ENCODE results near the gene GRAMD1B.
"Not testable (repeated sequence)": the region's sequence is repeated elsewhere in the genome, so short reads cannot be mapped to it uniquely, and the experiment has no call there.

The GRAMD1B gene

GRCh38 chr11:123509737-123510578 lies 79.9 kb downstream of the GRAMD1B start:
- DNase-seq (ENCODE audit: low spot score): no peak

- no peak for DNase-seq (ENCODE audit: low spot score)
Measured at GRCh38 chr11:123510579-123510905, 80.5 kb downstream of the GRAMD1B start.

DNA sequence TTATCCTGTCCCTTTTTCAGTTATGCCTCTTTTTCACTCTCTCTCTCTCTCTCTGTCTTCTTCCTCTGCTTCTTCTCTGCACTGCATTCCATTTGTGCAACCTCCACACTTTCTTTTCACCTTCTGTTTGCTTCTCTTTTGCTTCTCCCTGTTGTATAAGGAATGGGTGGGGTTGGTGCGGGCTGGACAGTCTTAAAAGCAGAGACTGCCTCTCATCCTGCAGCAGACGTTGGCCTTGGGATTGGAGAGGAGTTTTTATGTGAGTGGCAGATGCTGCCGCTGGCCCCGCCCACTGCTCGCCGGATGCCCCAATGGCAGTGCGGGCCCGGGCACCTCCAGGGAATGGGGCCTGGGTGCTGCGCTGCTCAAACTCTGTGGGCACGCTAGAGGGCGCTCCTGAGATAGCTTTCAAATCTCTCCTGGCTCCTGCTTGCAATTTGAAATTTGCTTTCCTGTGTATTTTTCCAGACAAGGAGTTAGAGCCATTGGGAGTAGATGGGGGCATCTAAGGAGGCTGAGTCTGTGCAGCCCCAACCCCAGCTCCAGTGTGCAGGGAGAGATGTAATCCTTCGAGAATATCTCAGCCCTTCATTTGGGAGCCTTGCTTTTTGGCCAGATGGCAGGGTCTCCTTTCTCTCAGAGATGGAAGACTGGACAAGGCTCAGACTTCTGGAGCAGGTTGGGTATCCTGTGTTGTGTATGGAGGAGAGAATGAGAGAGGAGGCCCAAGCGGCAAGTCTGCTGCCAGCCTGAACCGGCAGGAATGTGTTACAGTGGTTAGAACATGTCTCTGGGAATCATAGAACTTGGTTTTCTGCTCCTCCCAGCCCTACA lies 81.2 kb downstream of the GRAMD1B start:
- DNase-seq (ENCODE audit: low spot score): peak; percentile 90

GRCh38 chr11:123513309-123513708 lies 83.2 kb downstream of the GRAMD1B start:
- not testable (repeated sequence) for DNase-seq (ENCODE audit: low spot score)

DNA sequence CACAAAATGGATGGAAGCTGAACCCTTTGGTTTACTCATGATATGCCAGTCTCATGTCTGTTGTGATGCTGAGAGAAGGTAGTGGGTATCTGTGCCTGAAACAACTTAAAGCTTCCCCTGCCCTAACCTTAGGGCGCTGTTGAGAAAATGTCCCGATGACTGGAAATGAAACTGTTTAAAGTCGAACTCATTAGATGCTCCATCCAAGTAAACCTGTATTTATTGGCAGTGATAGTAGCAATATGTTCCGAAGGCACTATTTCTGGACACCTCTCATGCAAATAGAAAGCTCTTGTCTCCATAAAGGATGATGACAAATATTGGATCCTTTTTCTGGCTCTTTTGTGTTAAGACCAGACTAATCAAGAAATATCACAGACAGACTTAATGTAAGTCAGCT lies 86.2 kb downstream of the GRAMD1B start:
- DNase-seq (ENCODE audit: low spot score): no peak

GRCh38 chr11:123517559-123518364 lies 87.7 kb downstream of the GRAMD1B start:
- no peak for DNase-seq (ENCODE audit: low spot score)

GRCh38 chr11:123518496-123519054 lies 88.5 kb downstream of the GRAMD1B start:
- DNase-seq (ENCODE audit: low spot score): no peak

DNA sequence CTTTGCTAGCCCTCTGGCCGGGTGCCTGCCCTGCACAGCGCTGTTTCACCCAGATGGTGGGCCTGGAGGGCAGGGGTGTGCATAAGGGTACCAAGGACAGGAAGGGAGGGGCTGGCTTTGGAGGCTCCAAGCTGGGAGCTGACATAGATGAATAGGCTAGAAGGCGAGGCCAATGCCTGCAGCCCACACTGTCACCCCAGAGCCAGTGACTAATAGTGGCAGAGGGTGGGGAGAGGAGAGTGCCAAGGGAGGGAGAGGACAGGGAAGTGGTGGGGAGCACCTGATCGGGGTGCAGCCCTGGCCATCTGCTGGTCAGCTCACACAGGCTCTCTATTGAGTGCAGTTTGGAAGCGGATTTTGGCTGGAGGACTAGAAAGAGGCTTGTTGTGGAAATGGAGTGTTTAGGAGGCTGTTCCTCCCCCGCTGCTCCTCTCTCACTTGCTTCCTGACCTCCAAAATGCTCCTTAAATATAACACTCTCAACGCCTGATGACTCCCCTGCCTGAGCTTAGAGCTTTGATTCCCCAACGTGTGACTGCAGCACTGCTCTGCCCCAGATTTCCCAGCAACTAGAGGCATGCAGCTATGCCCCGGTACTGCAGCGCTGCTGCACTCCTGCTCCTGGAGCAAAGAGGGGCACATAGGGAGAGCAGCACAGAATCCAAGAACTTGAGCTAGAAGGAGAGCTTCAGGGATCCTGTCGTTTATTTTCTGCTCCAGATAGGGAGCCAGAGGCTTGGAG lies 89.2 kb downstream of the GRAMD1B start:
- DNase-seq (ENCODE audit: low spot score): no peak

DNA sequence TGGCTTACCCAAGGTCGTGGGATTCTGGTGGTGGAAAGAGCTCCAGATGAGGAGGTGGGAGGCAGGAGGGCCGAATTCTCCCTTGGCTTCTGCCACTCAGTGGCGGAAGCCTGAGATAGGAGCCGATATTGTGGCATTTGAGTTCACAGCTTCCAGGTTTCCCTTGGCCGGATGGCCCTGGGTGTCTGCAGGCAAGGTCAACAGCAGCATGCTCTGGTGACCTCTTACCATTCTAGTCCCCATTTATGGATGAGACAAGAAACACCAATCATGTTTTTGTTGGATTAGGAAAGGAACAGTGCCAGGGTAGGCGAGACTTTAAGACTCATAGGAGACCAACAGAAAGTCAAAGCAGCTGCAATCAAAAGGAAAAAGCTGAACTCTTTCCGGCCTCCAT lies 89.7 kb downstream of the GRAMD1B start:
- no peak for DNase-seq (ENCODE audit: low spot score)

DNA sequence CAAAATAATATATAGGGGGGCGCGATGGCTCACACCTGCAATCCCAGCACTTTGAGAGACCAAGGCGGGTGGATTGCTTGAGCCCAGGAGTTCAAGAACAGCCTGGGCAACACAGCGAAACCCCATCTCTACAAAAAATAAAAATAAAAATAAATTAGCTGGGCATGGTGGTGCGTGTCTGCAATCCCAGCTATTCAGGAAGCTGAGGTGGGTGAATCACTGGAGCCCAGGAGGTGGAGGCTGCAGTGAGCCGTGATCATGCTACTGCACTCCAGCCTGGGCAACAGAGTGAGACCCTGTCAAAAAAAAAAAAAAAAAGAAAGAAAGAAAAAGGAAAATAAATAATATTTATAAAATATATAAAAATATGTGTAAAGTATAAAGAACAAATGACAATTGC lies 90.4 kb downstream of the GRAMD1B start:
- DNase-seq (ENCODE audit: low spot score): not testable (repeated sequence)

DNA sequence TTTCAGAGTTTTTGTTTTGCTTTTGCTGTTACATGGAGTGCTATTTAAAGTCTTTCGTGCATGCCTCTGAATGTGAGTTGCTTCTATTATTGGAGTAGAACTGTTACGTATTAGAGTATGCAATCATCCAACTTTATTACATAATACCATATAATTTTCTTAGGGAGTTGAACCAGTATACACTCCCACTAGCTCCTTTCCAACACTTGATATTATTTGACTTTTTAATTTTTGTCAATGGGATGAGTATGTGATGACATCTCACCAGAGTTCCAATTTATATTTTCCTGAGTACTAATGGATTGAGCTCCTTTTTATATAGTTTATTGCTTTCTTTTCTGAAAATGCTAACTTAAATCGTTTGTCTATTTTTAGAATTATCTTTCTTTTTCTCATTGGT lies 90.9 kb downstream of the GRAMD1B start:
- no peak for DNase-seq (ENCODE audit: low spot score)

- no peak for DNase-seq (ENCODE audit: low spot score)
Measured at GRCh38 chr11:123521930-123522329, 91.9 kb downstream of the GRAMD1B start.

DNA sequence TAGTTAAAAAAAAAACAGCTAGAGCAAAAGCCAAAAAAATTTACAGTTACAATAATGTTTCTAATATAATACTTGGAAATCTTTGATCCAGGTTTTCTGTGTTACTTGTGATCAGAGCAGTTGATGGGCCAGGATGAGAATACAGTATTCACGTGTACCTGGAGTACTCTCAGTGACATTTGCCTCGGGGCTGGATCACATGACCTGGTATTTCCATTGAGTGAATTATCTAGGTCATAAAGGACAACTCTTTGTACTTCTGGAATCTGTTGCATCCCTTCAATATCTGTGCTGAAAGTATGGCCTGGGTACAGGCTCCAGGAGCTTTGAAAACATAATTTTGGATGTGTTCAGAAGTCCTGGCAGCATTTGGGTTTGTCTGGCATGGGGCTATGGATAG lies 93.5 kb downstream of the GRAMD1B start:
- DNase-seq (ENCODE audit: low spot score): no peak

DNA sequence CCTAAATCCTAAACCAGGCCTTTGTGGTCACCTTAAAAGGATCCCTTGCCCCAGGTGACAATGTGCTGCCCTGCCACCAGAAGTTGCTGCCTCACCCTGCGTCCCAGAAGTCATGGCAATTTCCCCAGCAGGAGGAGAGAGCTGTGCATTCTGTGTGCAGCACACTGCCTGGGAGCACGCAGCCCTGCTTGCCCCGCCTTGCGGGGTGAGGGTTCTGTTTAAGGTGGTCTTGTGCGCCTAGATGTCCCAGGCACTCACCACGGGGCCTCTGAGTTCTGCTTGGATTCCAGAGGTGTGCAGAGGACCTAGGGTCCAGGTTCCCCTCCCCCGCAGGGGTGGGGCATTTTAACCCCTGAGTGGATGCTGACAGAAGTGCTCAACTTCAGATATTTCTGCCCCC lies 95.0 kb downstream of the GRAMD1B start:
- DNase-seq (ENCODE audit: low spot score): no peak

DNA sequence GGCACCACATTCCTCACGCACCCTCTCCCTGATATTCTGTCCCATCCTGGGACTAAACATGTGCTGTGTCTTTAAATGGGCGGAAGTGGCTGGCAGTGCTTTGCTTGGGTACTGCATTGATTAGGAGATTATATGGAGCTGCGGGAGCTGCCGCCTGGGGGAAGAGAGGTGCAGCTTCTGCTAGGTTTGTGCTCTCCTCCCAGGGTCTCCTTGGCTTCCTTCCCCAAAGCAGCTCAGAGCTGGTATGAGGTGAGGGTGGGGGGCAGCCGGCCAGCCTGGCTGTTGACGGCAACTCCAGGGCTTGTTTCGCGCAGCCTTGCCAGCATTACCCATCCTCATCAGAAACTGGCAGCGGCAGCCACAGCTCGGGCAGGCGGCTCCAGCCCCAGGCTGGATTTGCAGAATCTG lies 95.4 kb downstream of the GRAMD1B start:
- DNase-seq (ENCODE audit: low spot score): no peak

DNA sequence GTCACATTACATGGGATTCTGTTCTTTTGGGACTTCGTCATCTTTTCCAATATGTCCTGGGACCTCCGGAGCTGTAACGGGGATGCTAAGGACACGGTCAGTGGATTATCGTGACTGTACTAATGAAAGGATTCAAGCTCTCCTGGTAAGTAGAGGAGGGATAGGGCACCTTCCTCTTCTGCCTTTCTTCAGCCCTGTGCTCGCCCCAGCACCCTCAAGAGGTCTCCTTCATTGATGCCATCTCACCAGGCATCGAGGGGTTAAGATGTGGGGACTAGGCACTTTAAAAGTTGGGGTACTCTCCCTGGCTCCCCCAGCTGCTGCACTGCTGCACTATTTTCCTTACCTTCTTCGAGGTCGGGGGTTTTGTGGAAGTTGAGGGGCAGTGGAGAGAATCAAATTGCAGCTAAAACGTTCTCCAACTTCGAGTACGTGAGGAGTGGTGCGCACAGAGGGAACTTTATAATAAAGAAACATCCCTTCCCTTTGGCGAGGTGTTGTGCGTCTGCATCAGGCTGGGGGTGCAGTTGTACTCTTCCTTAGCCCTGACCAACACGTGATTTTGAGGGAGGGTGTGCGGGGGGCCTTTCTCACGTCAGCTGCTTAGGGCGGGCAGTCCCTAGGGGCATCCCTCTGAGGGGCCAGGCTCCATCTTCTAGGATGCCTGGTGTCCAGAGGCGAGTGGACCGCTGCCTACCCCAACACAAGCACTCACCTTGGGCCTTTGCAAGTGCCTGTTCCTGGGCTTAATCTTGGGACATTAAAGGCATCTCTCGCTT lies 96.1 kb downstream of the GRAMD1B start:
- DNase-seq (ENCODE audit: low spot score): no peak

- no peak for DNase-seq (ENCODE audit: low spot score)
Measured at GRCh38 chr11:123526918-123527317, 96.8 kb downstream of the GRAMD1B start.

- DNase-seq (ENCODE audit: low spot score): no peak
Measured at GRCh38 chr11:123527526-123527925, 97.5 kb downstream of the GRAMD1B start.

DNA sequence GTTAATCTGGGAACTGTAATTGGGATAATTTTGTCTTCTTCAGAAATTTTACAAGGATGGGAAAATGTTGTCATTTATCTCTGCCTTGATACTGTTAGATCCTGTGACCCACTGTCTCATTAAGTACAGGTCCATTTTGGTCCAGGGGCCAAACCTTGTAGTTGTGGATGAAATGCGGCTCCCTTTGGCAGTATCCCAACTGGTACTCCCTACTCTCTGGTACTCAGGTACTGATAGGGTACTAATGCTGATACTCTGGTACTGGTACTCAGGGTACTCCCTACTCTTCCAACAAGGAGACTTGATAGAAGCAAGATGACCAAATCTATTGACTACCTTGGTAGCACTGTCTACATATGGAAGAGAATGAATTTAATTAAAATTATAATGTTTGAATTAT lies 97.9 kb downstream of the GRAMD1B start:
- no peak for DNase-seq (ENCODE audit: low spot score)

- no peak for DNase-seq (ENCODE audit: low spot score)
Measured at GRCh38 chr11:123531325-123531724, 101.3 kb downstream of the GRAMD1B start.

DNA sequence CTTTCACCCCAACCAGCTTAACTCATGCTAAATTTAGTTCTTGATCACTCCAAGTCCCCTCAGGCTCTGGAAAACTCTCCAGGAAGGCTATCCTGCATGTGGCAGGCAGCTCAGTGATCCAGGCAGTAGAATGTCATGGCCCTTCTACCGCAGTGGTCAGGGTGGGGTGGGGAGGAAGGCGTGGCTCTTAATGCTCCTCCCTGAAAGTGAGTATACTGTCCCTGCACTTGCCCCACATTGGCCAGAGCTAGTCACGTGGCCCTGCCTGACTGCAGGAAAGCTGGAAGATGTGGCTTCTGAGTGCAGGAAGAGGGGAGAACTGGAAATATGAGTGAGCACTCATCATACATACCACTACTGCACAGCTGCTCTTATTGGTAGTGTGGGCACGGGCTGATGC lies 102.1 kb downstream of the GRAMD1B start:
- DNase-seq (ENCODE audit: low spot score): peak; percentile 46

All from SW480 (cell line).